GM18867 (cell line): ENCODE data around the gene THAP4.
A peak's percentile ranks its signal among the peaks of the same experiment; 100 is the strongest.

Experiments used
- ATAC-seq: cut with Tn5 transposase; IDR thresholded peaks from one replicate; pipeline ENCODE4 v1.9.1; 2021; ENCODE audit warnings: mild to moderate bottlenecking, moderate library complexity; ENCODE audit not compliant: unreplicated experiment

The THAP4 gene, protein sequence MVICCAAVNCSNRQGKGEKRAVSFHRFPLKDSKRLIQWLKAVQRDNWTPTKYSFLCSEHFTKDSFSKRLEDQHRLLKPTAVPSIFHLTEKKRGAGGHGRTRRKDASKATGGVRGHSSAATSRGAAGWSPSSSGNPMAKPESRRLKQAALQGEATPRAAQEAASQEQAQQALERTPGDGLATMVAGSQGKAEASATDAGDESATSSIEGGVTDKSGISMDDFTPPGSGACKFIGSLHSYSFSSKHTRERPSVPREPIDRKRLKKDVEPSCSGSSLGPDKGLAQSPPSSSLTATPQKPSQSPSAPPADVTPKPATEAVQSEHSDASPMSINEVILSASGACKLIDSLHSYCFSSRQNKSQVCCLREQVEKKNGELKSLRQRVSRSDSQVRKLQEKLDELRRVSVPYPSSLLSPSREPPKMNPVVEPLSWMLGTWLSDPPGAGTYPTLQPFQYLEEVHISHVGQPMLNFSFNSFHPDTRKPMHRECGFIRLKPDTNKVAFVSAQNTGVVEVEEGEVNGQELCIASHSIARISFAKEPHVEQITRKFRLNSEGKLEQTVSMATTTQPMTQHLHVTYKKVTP

DNA sequence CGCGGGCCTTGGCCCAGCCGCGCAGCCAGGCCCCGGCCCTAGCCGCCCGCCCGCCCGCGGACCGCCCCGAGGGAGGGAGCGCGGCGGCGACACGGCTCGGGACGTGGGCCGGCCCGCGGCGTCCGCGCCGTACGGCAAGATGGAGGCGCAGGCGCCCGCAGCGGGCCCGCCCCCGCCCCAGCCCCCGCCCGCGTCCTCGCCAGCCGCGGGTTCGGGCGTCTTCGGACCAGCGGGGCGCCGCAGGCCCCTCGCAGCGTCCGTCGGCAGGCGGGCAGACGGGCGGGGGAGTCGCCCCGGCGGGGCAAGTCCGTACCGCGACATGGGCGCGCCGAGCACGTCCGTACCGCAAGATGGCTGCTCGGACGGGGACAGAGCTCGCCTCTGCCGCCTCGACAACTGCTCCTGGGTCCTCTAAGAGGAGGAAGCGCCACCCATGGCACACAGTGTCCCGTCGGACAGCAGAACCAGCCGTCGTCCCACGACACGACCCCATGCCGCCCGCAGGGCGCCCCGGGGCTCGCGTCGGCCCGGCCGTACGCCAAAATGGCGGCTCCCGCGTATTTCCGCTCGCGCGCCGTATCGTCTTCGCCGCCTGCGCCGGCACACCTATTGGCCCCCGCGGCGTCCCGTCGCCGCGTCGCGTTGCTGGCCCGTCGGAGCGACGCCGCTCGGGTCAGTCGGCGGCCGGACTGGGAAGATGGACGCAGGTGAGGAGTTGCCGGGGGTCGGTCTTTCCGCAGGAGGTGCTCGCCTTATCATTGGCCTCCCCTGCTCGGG is at the start of gene THAP4, which contains the start of gene ATG4B:
THAP4 (minus strand) TSS at position 141 of the 777 bp plus-strand sequence. CDS start 141 bp downstream, outside the sequence.
ATG4B (plus strand) TSS at position 676 of the 777 bp plus-strand sequence; CDS start at position 698, 22 bp downstream.
- peak; percentile 61 for ATAC-seq

GRCh38 chr2:241686324-241686649 is 49.3 kb upstream of the THAP4 start:
- peak; percentile 20 for ATAC-seq

DNA sequence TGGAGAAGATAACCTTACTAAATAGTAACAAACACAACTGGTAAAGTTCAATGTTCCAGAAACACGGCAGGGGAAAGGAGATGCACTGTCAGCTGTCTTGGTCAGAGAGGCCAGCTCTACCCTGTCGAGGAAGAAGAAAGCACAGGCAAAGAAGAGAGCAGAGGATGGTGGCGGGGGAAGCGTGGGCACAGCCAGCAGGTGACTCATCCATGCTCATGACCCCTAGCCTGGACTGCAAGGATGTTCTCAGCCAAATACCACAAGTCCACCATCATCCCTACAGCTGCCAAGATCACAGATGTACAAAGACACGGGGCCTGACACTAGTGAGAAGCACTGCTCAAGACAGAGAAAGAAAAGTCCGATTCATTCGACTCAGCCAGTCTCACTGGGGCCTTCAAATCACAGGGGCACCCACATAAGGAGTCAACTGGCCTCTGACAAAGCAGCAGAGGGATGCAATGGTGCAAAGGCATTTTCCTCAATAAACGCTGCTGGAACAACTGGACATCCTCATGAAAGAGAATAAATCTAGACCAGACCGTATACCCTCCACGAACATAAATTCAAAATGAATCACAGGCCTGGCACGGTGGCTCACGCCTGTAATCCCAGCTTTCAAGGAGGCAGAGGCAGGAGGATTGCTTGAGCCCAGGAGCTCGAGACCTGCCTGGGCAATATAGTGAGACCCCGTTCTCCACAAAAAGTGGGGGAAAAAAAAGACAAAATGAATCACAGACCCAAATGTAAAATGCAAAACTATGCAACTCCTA is 44.1 kb upstream of the THAP4 start:
- no peak for ATAC-seq

- no peak for ATAC-seq
These were observed 43.1 kb upstream of the THAP4 start for GRCh38 chr2:241680044-241680443.

DNA sequence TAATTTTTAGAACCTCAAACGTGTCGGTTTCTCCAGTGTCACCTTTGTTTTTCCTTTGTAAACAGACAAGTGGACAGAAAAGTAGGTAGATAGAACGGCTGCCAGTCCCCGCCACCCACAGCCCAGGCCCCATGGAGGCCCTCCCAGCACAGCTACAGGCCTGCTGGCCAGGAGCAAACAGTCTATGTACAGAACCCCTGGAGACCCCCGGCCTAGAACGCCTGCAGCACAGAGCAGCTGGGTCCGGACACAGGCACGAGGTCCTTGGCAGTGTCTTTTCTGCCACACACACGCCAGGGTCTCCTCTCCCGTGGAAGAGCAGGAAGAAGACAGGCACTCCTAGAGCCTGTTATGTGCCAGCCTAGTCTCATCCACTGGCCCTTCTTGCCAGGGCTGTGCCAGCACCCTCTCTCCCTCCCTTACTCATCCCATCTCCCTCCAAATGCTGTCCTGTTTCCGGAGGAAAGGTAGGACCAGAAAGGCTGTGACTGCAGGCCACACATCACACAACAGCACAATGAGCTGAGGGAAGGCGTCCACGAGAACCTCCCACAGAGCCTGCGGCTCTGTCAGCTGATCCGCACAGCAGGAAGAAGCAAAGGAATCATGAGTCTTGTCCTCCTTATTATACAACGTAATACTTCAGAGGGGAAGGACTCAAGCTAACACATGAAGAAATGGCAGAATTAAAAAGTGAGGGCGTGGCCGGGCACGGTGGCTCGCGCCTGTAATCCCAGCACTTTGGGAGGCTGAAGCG is 42.0 kb upstream of the THAP4 start:
- no peak for ATAC-seq

GRCh38 chr2:241678307-241678706 is 41.3 kb upstream of the THAP4 start:
- ATAC-seq = no peak

GRCh38 chr2:241677392-241677791 is 40.4 kb upstream of the THAP4 start:
- ATAC-seq = no peak

DNA sequence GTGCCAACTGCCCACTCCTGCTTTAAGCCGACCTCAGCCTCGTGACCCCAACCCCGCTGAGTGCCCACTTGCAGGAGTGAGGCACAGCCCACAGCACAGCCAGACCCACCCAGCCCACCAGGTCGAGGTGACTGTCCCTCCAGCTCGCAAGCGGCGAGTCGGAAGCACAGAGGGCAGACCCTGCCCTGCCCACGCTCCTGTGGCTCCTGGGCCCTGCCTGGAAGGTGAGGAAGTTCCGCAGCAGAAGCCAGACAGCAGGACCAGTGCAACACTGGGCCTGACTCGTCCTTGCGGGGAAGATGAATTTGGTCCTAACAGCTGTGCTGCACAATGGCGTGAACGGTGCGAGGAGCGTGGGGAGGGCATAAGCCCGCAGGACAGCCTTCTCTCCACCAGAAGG is 39.7 kb upstream of the THAP4 start:
- no peak for ATAC-seq

DNA sequence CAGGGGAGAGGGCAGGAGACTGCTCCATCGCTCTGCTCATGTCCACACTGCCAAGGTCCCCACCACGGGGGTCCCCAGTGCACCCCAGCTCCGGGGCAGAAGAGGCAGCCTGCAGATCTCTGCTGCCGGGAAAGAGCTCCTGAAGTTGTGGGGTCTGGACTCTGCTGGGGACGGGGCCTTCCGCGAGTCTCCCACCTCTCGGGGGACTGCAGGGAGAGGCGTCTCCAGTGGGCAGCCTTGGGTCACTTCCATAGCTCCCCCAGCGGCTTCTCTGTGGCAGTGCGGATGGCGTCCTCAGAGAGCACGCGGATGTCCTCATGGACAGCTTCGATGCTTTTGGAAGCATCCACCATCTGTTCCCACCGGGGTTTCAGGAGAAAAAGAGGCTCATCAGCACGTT is 38.9 kb upstream of the THAP4 start:
- no peak for ATAC-seq

GRCh38 chr2:241673797-241674725 is 37.1 kb upstream of the THAP4 start:
- no peak for ATAC-seq

DNA sequence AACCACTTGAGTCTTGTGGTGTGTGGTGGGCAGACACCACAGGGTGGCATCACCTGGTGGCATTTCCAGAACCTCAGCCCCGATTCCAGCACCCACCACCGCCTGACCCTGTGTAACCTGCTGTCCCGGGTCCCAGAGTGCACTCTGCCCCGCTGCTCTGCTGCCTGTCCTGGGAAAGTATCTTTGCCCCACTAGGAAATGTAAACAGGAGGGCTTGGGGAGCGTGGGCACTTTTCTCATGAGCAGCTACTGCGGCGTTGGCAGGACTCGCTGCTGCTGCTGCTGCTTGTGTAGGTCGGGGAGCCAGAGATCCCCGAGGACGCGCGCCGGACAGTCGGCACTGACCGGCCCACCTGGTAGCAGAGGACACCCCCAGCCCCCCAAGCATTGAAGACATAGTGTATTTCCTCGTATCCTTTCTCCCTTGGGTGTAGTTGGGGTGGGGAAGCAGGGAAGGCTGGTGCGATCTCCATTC is 36.3 kb upstream of the THAP4 start:
- ATAC-seq = no peak

- ATAC-seq = no peak
These were observed 35.6 kb upstream of the THAP4 start for GRCh38 chr2:241672243-241673188.

- ATAC-seq = no peak
These were observed 34.7 kb upstream of the THAP4 start for GRCh38 chr2:241671457-241672240.

DNA sequence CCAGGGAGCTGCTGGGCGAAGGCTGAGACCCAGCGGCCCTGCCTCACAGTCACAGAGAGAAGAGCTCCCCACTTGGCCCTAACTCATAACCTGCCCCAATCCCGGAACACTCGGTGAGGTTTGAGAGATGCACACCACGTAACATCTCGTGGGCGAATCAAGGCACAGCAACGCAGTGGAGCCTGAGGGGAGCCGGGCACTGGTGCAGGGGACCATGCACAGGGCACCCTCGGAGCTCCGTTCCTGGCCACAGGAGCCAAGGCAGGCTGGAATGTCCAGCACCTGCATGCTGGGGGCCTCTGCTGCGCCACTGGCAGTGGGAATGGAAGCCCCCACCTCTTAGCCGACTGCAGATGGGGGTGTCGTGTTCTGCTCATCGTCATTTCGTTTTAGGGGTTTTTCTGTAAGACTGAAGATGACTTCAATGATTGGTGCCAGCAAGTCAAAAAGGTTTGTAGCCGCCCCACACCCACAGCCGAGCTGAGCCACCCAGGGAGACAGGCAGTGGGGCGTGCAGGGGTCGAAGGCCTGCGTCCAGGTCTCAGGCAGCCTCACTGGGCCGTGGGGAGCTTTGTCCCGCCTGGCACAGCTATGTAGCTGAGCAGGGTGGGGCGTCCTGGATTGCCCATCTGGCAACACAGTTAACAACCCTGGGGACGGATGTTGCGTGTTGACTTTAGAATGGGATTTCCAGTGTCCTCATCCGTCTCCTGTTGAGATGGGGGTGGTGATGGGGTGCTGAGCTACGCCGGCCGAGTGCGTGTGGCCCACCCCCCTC is 33.6 kb upstream of the THAP4 start:
- no peak for ATAC-seq

- ATAC-seq = no peak
These were observed 31.9 kb upstream of the THAP4 start for GRCh38 chr2:241668839-241669238.

DNA sequence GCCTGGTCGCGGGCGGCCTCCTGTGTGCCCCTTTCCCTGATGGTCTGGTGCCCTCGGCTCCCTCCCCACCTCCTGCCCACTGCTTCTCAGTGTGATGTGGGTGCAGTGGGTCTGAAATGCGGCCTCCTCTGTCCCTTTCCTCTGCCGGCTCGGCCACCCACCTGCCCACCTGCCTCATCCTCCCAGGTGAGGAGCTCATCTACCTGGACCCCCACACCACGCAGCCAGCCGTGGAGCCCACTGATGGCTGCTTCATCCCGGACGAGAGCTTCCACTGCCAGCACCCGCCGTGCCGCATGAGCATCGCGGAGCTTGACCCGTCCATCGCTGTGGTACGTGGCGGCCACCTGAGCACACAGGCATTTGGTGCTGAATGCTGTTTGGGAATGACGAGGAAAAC is 31.4 kb upstream of the THAP4 start:
- no peak for ATAC-seq
